Thoracic aorta (tissue), 2 donors: ENCODE results near the gene TGFB2. TPM values are rescaled to one million over a fixed set of nuclear protein-coding genes. Genes with fewer than 3 reads are reported as not detected.

Source experiments
- ATAC-seq: fragments of 150-250 bp; one replicate; pipeline ENCODE4 v1.8.0; 2017; ENCODE audit warnings: low read depth; ENCODE audit not compliant: insufficient number of reproducible peaks, low FRiP score
- DNase-seq: peaks from one replicate; pipeline ENCODE4 v3.0.0-alpha.2; 2020; ENCODE audit warnings: low spot score
- H3K27ac ChIP-seq, 2 donors: fragments of 200-600 bp; sonication (generic); 1 replicate in 1 of 2; 2 replicates in 1 of 2; pipeline ENCODE4 v1.5.1; 2016; ENCODE audit warnings: mild to moderate bottlenecking in 2 of 2, moderate library complexity in 2 of 2
- H3K27me3 ChIP-seq: fragments of 200-600 bp; sonication (generic); replicated peaks from 2 replicates; pipeline ENCODE4 v1.6.0; 2016; ENCODE audit warnings: mild to moderate bottlenecking; ENCODE audit not compliant: insufficient read depth
- H3K36me3 ChIP-seq: fragments of 200-600 bp; sonication (generic); one replicate; pipeline ENCODE4 v1.5.1; 2016
- H3K4me1 ChIP-seq, 2 donors: fragments of 200-600 bp; sonication (generic); 1 replicate in 1 of 2; 2 replicates in 1 of 2; pipeline versions ENCODE4 v1.5.1 to v1.6.0; 2016; ENCODE audit warnings: low read depth in 2 of 2, mild to moderate bottlenecking in 1 of 2; ENCODE audit not compliant: control insufficient read depth in 1 of 2
- H3K4me3 ChIP-seq: fragments of 200-600 bp; sonication (generic); 2 replicates; pipeline ENCODE4 v1.5.1; 2016; ENCODE audit warnings: mild to moderate bottlenecking
- H3K9me3 ChIP-seq: fragments of 200-600 bp; sonication (generic); 2 replicates; pipeline ENCODE4 v1.5.1; 2016
- CTCF ChIP-seq: fragments of 200-600 bp; sonication (generic); IDR thresholded peaks from one replicate; pipeline ENCODE4 v1.5.1; 2019; ENCODE audit warnings: antibody characterized with exemption
- total RNA-seq, 2 donors: library from RNA; depleted of rRNA; stranded (reverse); fragments of >200 nt; gene quantifications; one replicate each; pipeline versions ENCODE4 v1.1.0 to v1.2.3, GENCODE V29; 2016

TGFB2 gene
- total RNA-seq, 2 donors from 2014 or later, result 9.1 to 9.2 TPM

GRCh38 chr1:218461351-218461750, 116.2 kb downstream of the TGFB2 start:
- H3K4me3 ChIP-seq, result no peak overlapping the region
- H3K27me3 ChIP-seq, result no peaks in the 10 kb centered on the region
- DNase-seq, result no peak
- ATAC-seq, result no peak
- peak overlapping the region in 1 of 2 donors; percentile 89 for H3K27ac ChIP-seq
- H3K36me3 ChIP-seq, result no peaks in the 10 kb centered on the region
- H3K4me1 ChIP-seq, result peaks cover 42 to 58% of the 10 kb centered on the region in 2 donors
- no peak for TF ChIP-seq CTCF
- H3K9me3 ChIP-seq, result no peaks in the 10 kb centered on the region

- no peak overlapping the region for H3K4me3 ChIP-seq
- H3K4me1 ChIP-seq, result peaks cover 47 to 65% of the 10 kb centered on the region in 2 donors
- no peaks in the 10 kb centered on the region for H3K27me3 ChIP-seq
- ATAC-seq (no peak), DNase-seq (no peak)
- no peak for TF ChIP-seq CTCF
- H3K9me3 ChIP-seq, result no peaks in the 10 kb centered on the region
- no peaks in the 10 kb centered on the region for H3K36me3 ChIP-seq
- H3K27ac ChIP-seq, result peak overlapping the region; percentile 84 to 86
These were observed 117.0 kb downstream of the TGFB2 start for GRCh38 chr1:218462116-218462515.

GRCh38 chr1:218462587-218462986, 117.5 kb downstream of the TGFB2 start:
- Histone ChIP-seq H3K9me3 (no peaks in the 10 kb centered on the region), H3K4me1 (peaks cover 48 to 70% of the 10 kb centered on the region in 2 donors), H3K27ac (peak overlapping the region; percentile 84 to 86), H3K27me3 (no peaks in the 10 kb centered on the region), H3K4me3 (peak overlapping the region; percentile 48), H3K36me3 (no peaks in the 10 kb centered on the region)
- DNase-seq (no peak), ATAC-seq (no peak)
- no peak for TF ChIP-seq CTCF

- ATAC-seq (peak; percentile 42), DNase-seq (no peak)
- TF ChIP-seq CTCF, result no peak
- Histone ChIP-seq H3K27ac (peak overlapping the region; percentile 84 to 86), H3K27me3 (no peaks in the 10 kb centered on the region), H3K4me1 (peaks cover 50 to 77% of the 10 kb centered on the region in 2 donors), H3K9me3 (no peaks in the 10 kb centered on the region), H3K4me3 (peak overlapping the region; percentile 48), H3K36me3 (no peaks in the 10 kb centered on the region)
These were observed 118.3 kb downstream of the TGFB2 start for GRCh38 chr1:218463194-218464156.

GRCh38 chr1:218464871-218465270, 119.7 kb downstream of the TGFB2 start:
- no peak for ATAC-seq
- H3K36me3 ChIP-seq, result no peaks in the 10 kb centered on the region
- no peak overlapping the region for H3K4me3 ChIP-seq
- DNase-seq, result no peak
- H3K9me3 ChIP-seq, result no peaks in the 10 kb centered on the region
- H3K27me3 ChIP-seq, result no peaks in the 10 kb centered on the region
- H3K27ac ChIP-seq, result peak overlapping the region; percentile 84 to 86
- H3K4me1 ChIP-seq, result peaks cover 41 to 65% of the 10 kb centered on the region in 2 donors
- no peak for TF ChIP-seq CTCF
